Small intestine (tissue), 7 donors: ENCODE measurements around the gene SLC16A13. TPM values are rescaled to one million over a fixed set of nuclear protein-coding genes. Genes with fewer than 3 reads are reported as not detected.

Experiments used
- DNase-seq, 2 donors: peaks; one replicate each; pipeline versions ENCODE4 v3.0.0 to v3.0.0-alpha.2; 2013
- FAIRE-seq: peaks from 2 replicates; lab custom pipeline; 2012; peaks lifted over from hg19 to GRCh38; lab: Jason Lieb, UNC
- H3K27ac ChIP-seq, 3 donors: one replicate each; pipeline ENCODE4 v1.5.1; 2013; ENCODE audit warnings: low read length in 2 of 3, mild to moderate bottlenecking in 2 of 3, control low read depth in 1 of 3, inconsistent platforms in 1 of 3, low read depth in 1 of 3, moderate library complexity in 1 of 3
- H3K27me3 ChIP-seq, 3 donors: one replicate each; pipeline ENCODE4 v1.6.1; 2013; ENCODE audit warnings: low read length in 3 of 3, inconsistent platforms in 1 of 3; ENCODE audit not compliant: control insufficient read depth in 3 of 3, insufficient read depth in 3 of 3
- H3K36me3 ChIP-seq, 3 donors: one replicate each; pipeline ENCODE4 v1.6.1; 2013; ENCODE audit warnings: low read length in 3 of 3, inconsistent platforms in 1 of 3, low read depth in 1 of 3, mild to moderate bottlenecking in 1 of 3, moderate library complexity in 1 of 3; ENCODE audit not compliant: control insufficient read depth in 3 of 3, insufficient read depth in 2 of 3
- H3K4me1 ChIP-seq, 3 donors: one replicate each; pipeline ENCODE4 v1.6.1; 2013; ENCODE audit warnings: low read length in 2 of 3, inconsistent platforms in 1 of 3, low read depth in 1 of 3, mild to moderate bottlenecking in 1 of 3, moderate library complexity in 1 of 3; ENCODE audit not compliant: control insufficient read depth in 3 of 3, insufficient read depth in 2 of 3
- H3K4me3 ChIP-seq, 3 donors: one replicate each; pipeline ENCODE4 v1.5.1; 2013; ENCODE audit warnings: low read length in 3 of 3, control low read depth in 1 of 3, inconsistent platforms in 1 of 3, low read depth in 1 of 3, mild to moderate bottlenecking in 1 of 3, moderate library complexity in 1 of 3
- H3K9me3 ChIP-seq, 2 donors: one replicate each; pipeline ENCODE4 v1.6.1; 2013; ENCODE audit warnings: low read depth in 1 of 2, low read length in 1 of 2; ENCODE audit not compliant: control insufficient read depth in 2 of 2, insufficient read depth in 1 of 2
- WGBS, 3 donors: extraction: QIAGEN DNeasy Blood & Tissue Kit; methylation state at CpG; one replicate each; pipeline ENCODE4 v1.1.7; 2013; 5-methylcytosine and 5-hydroxymethylcytosine counted together
- polyA plus RNA-seq, 4 donors: library from polyadenylated mRNA; stranded (reverse) in 3 of 4; unstranded in 1 of 4; fragments of 200-250 nt in 3 of 4; fragments of 120-200 nt in 1 of 4; gene quantifications; one replicate each; pipeline versions ENCODE4 v1.2.1 to v1.2.3, GENCODE V29; 2013
- donor health status: healthy with polysubstance abuse.
- donor health status: control.
- donor health status: control.
- donor health status: Bipolar disorder and iron deficiency.
- donor health status: healthy.

The SLC16A13 gene
- polyA plus RNA-seq, 4 donors = 1.8 to 11.2 (median 5.0) TPM

- H3K4me3 ChIP-seq = no peak overlapping the region
- 69 to 74% (median 72%) methylated on average over 6 to 7 of the region's 7 CpGs for WGBS, 3 donors
- H3K27ac ChIP-seq = no peak overlapping the region
- H3K27me3 ChIP-seq = no peaks in the 10 kb centered on the region
- no peaks in the 10 kb centered on the region for H3K9me3 ChIP-seq
- no peak for FAIRE-seq
- DNase-seq = no peak
- peaks cover 0 to under 1% (median 0%) of the 10 kb centered on the region in 3 donors for H3K4me1 ChIP-seq
- H3K36me3 ChIP-seq = peaks cover 10 to 43% (median 11%) of the 10 kb centered on the region in 3 donors
These were observed 30.1 kb upstream of the SLC16A13 start for GRCh38 chr17:7005716-7006115.

- Histone ChIP-seq H3K4me1 (peaks cover 0 to 5% (median 3%) of the 10 kb centered on the region in 3 donors), H3K9me3 (no peaks in the 10 kb centered on the region), H3K4me3 (no peak overlapping the region), H3K27ac (no peak overlapping the region), H3K36me3 (peaks cover 2 to 34% (median 5%) of the 10 kb centered on the region in 3 donors), H3K27me3 (no peaks in the 10 kb centered on the region)
- DNase-seq (no peak), FAIRE-seq (no peak)
- 76 to 93% (median 84%) methylated on average over 2 of the region's 2 CpGs for WGBS, 3 donors
These were observed 28.7 kb upstream of the SLC16A13 start for GRCh38 chr17:7007143-7007542.

GRCh38 chr17:7010523-7010922 is 25.3 kb upstream of the SLC16A13 start:
- H3K27me3 ChIP-seq = no peaks in the 10 kb centered on the region
- no peak overlapping the region for H3K4me3 ChIP-seq
- FAIRE-seq = no peak

GRCh38 chr17:7011415-7011814 is 24.4 kb upstream of the SLC16A13 start:
- DNase-seq (no peak), FAIRE-seq (no peak)
- Histone ChIP-seq H3K4me3 (peak overlapping the region in 2 of 3 donors; percentile 86 to 92), H3K36me3 (peaks cover 0 to 27% (median 2%) of the 10 kb centered on the region in 3 donors), H3K9me3 (no peaks in the 10 kb centered on the region), H3K27ac (peak overlapping the region in 1 of 3 donors; percentile 91), H3K4me1 (peaks cover 0 to 16% (median 6%) of the 10 kb centered on the region in 3 donors), H3K27me3 (no peaks in the 10 kb centered on the region)
- WGBS, 3 donors = 15 to 42% (median 27%) methylated on average over 14 of the region's 14 CpGs

More at GRCh38 chr17:7010523-7010922, 25.3 kb upstream of the SLC16A13 start:
- Histone ChIP-seq H3K4me1 (peaks cover 0 to 15% (median 6%) of the 10 kb centered on the region in 3 donors), H3K27ac (no peak overlapping the region), H3K36me3 (peaks cover 0 to 28% (median 2%) of the 10 kb centered on the region in 3 donors), H3K9me3 (no peaks in the 10 kb centered on the region)
- DNase-seq = no peak
- 88 to 95% (median 92%) methylated on average over 2 of the region's 2 CpGs for WGBS, 3 donors

- peak overlapping the region; percentile 86 to 98 (median 92) for H3K4me3 ChIP-seq
- no peaks in the 10 kb centered on the region for H3K27me3 ChIP-seq
- 1% methylated on average over 6 of the region's 6 CpGs for WGBS, 3 donors
- H3K9me3 ChIP-seq = no peaks in the 10 kb centered on the region
- peaks cover 0 to 27% (median 2%) of the 10 kb centered on the region in 3 donors for H3K36me3 ChIP-seq
- FAIRE-seq (no peak), DNase-seq (no peak)
- H3K4me1 ChIP-seq = peaks cover 0 to 16% (median 6%) of the 10 kb centered on the region in 3 donors
- H3K27ac ChIP-seq = peak overlapping the region; percentile 91 to 99 (median 98)
These were observed 23.9 kb upstream of the SLC16A13 start for GRCh38 chr17:7011942-7012254.

- Histone ChIP-seq H3K27ac (peak overlapping the region; percentile 91 to 99 (median 98)), H3K9me3 (no peaks in the 10 kb centered on the region), H3K4me3 (peak overlapping the region; percentile 45 to 92 (median 86)), H3K4me1 (peaks cover 0 to 16% (median 6%) of the 10 kb centered on the region in 3 donors), H3K27me3 (no peaks in the 10 kb centered on the region), H3K36me3 (peaks cover 0 to 29% (median 2%) of the 10 kb centered on the region in 3 donors)
- peak; percentile 97 to 98 for DNase-seq
- FAIRE-seq = no peak
- WGBS, 3 donors = 0% methylated on average over 48 to 75 of the region's 75 CpGs
These were observed 21.4 kb upstream of the SLC16A13 start for GRCh38 chr17:7014261-7014994.

- no peaks in the 10 kb centered on the region for H3K27me3 ChIP-seq
- DNase-seq (no peak), FAIRE-seq (no peak)
- H3K4me1 ChIP-seq = peaks cover 0 to 16% (median 6%) of the 10 kb centered on the region in 3 donors
- H3K27ac ChIP-seq = peak overlapping the region; percentile 90 to 99 (median 91)
- no peaks in the 10 kb centered on the region for H3K9me3 ChIP-seq
- peak overlapping the region; percentile 45 to 86 (median 70) for H3K4me3 ChIP-seq
- peaks cover 0 to 24% (median 0%) of the 10 kb centered on the region in 3 donors for H3K36me3 ChIP-seq
- WGBS, 3 donors = 12 to 24% (median 21%) methylated on average over 48 to 56 of the region's 56 CpGs
These were observed 20.5 kb upstream of the SLC16A13 start for GRCh38 chr17:7014995-7015958.

GRCh38 chr17:7016418-7016817 is 19.4 kb upstream of the SLC16A13 start:
- FAIRE-seq (no peak), DNase-seq (no peak)
- H3K27ac ChIP-seq = no peak overlapping the region
- peaks cover 0 to 11% (median 3%) of the 10 kb centered on the region in 3 donors for H3K4me1 ChIP-seq
- no peaks in the 10 kb centered on the region for H3K9me3 ChIP-seq
- H3K36me3 ChIP-seq = peaks cover 0 to 24% (median 0%) of the 10 kb centered on the region in 3 donors
- H3K4me3 ChIP-seq = no peak overlapping the region
- peaks cover 0 to 5% (median 0%) of the 10 kb centered on the region in 3 donors for H3K27me3 ChIP-seq
- 84 to 89% (median 87%) methylated on average over 3 of the region's 3 CpGs for WGBS, 3 donors
